GM20000 (cell line): ENCODE data around the gene DNAJA2.
"Not testable (repeated sequence)": the region's sequence is repeated elsewhere in the genome, so short reads cannot be mapped to it uniquely, and the experiment has no call there.

Experiments
- DNase-seq: peaks from one replicate; pipeline ENCODE4 v3.0.0; 2012; ENCODE audit warnings: low spot score
- TF ChIP-seq, protein P1 (sequence below): IDR thresholded peaks from 2 replicates; pipeline ENCODE4 v1.5.1; 2012; ENCODE audit warnings: mild to moderate bottlenecking, control low read depth; ENCODE audit errors: extremely low read depth, missing control alignments

Gene DNAJA2

GRCh38 chr16:47008612-47009011, 35.1 kb upstream of the DNAJA2 start:
- TF ChIP-seq, protein P1, sequence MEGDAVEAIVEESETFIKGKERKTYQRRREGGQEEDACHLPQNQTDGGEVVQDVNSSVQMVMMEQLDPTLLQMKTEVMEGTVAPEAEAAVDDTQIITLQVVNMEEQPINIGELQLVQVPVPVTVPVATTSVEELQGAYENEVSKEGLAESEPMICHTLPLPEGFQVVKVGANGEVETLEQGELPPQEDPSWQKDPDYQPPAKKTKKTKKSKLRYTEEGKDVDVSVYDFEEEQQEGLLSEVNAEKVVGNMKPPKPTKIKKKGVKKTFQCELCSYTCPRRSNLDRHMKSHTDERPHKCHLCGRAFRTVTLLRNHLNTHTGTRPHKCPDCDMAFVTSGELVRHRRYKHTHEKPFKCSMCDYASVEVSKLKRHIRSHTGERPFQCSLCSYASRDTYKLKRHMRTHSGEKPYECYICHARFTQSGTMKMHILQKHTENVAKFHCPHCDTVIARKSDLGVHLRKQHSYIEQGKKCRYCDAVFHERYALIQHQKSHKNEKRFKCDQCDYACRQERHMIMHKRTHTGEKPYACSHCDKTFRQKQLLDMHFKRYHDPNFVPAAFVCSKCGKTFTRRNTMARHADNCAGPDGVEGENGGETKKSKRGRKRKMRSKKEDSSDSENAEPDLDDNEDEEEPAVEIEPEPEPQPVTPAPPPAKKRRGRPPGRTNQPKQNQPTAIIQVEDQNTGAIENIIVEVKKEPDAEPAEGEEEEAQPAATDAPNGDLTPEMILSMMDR = no peak
- DNase-seq = no peak

DNA sequence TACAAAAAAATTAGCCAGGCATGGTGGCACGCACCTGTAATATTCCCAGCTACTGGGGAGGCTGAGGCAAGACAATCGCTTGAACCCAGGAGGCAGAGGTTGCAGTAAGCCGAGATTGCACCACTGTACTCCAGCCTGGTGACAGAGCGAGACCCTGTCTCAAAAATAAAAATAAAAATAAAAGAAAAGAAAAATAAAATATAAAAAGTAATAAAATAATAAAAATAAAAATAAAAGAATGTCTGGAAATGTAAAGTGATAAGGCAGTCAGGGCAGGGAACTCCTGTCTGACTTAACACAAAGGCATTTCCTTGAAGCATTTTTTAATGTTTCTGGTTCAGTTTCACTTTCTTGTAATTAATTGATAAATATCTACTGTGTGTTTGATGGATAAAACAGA, 34.7 kb upstream of the DNAJA2 start:
- DNase-seq = no peak
- TF ChIP-seq, protein P1 = no peak

GRCh38 chr16:47004652-47005051, 31.2 kb upstream of the DNAJA2 start:
- DNase-seq = no peak
- TF ChIP-seq, protein P1 = no peak

GRCh38 chr16:47000066-47000465, 26.6 kb upstream of the DNAJA2 start:
- not testable (repeated sequence) for DNase-seq

DNA sequence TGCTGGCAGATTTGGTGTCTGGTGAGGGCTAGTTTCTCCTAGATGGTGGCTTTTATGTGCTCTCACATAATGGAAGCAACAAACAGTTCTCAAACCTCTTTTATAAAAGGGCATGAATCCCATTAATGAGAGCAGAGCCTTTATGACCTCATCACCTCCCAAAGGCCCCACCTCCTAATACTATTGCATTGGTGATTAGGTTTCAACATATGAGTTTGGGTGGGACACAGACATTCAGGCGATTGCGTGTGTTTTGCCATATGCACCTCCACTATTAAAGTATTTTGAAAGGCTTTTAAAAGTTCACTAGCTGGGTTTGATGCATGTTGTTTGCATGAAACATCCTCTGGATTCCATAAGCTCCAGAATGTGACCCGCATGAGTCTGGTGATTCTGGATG, 24.4 kb upstream of the DNAJA2 start:
- DNase-seq = no peak

DNA sequence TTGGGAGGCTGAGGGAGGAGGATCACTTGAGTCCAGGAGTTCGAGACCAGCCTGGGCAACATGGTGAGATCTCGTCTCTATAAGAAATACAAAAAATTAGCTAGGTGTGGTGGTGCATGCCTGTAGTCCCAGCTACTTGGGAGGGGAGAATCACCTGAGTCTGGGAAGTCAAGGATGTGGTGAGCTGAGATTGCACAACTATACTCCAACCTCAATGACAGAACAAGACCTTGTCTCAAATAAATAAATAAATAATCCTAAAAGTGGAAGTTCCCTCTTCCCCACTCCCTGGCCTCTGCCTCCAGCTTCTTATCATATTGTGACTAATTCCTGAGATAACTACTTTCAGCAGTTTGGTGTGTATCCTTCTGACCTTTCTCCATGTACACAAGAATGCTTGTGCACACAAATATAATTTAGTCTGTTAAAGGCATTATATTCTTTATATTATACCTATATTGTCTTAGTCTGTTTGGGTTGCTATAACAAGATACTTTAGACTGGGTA, 23.5 kb upstream of the DNAJA2 start:
- DNase-seq = no peak
- TF ChIP-seq, protein P1 = no peak

More for the DNA sequence above, 24.4 kb upstream of the DNAJA2 start:
- TF ChIP-seq, protein P1 = no peak

DNA sequence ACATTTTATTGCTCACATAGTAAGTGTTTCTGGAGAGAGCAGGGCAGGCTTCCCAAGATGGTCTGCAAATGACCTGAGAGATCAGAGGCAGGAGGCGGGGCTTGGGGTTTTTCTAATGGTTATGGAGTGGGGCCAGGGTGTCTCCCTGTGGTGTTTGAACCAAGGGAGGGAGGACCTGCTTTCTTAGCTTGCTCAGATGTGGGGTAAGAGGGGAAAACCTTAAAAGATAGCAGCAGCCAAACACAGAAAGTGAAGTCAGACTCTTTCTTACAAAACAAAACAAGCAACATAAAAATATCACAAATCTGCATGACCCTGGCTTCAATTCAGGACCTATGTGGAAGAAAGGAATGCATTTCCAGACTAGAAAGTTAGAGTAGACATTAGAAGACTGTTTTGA, 22.9 kb upstream of the DNAJA2 start:
- DNase-seq = peak; percentile 75
- TF ChIP-seq, protein P1 = no peak

- TF ChIP-seq, protein P1 = no peak
- DNase-seq = no peak
Observed at GRCh38 chr16:46991729-46992704, 18.5 kb upstream of the DNAJA2 start.
